WTC11 (cell line): ENCODE measurements around the gene CHST15. TPM values are rescaled to one million over a fixed set of nuclear protein-coding genes. Genes with fewer than 3 reads are reported as not detected.

ENCODE experiments used
- ATAC-seq: fragments of 200-7000 bp; cut with Tn5 transposase; 2 replicates; pipeline ENCODE4 v1.10.0; 2021; ENCODE audit warnings: mild to moderate bottlenecking, moderate library complexity
- CTCF ChIA-PET: fragments of 300-600 bp; sonication (Branson Sonifier 250); formaldehyde crosslinking; loops from one replicate; lab custom pipeline; 2021; ENCODE audit warnings: antibody characterized with exemption; lab: Charles Lee
- POLR2A ChIA-PET: fragments of 350-600 bp; sonication (Branson Sonifier 250); formaldehyde crosslinking; loops from one replicate; lab custom pipeline; 2021; ENCODE audit warnings: antibody characterized with exemption; lab: Charles Lee
- DNase-seq: peaks from one replicate; pipeline ENCODE4 v3.0.0; 2021; ENCODE audit warnings: low spot score
- H3K27ac Mint-ChIP-seq: 2 replicates; pipeline ENCODE4 v1.8.0; 2021; ENCODE audit warnings: mixed read lengths
- H3K27me3 Mint-ChIP-seq: 2 replicates; pipeline ENCODE4 v1.8.0; 2021; ENCODE audit warnings: low read depth, mild to moderate bottlenecking, moderate library complexity, mixed read lengths
- H3K36me3 Mint-ChIP-seq: 2 replicates; pipeline ENCODE4 v1.8.0; 2021; ENCODE audit warnings: mixed read lengths
- H3K4me1 Mint-ChIP-seq: 2 replicates; pipeline ENCODE4 v1.8.0; 2022; ENCODE audit warnings: mixed read lengths
- H3K4me3 Mint-ChIP-seq: 2 replicates; pipeline ENCODE4 v1.8.0; 2021; ENCODE audit warnings: mild to moderate bottlenecking, moderate library complexity, mixed read lengths
- H3K9me3 Mint-ChIP-seq: 2 replicates; pipeline ENCODE4 v1.8.0; 2021; ENCODE audit warnings: mixed read lengths
- AR ChIP-seq: fragments of 250-450 bp; sonication (Bioruptor Pico); IDR thresholded peaks from 2 replicates; pipeline ENCODE4 v1.9.0; 2021; ENCODE audit warnings: mild to moderate bottlenecking
- ELF4 ChIP-seq: sonication (generic); formaldehyde crosslinking; IDR thresholded peaks from 2 replicates; pipeline ENCODE4 v1.8.1; 2022; ENCODE audit warnings: low read depth, mild to moderate bottlenecking, moderate library complexity, missing genetic modification reagents
- ETV6 ChIP-seq: sonication (generic); formaldehyde crosslinking; IDR thresholded peaks from 2 replicates; pipeline ENCODE4 v1.8.1; 2022; ENCODE audit warnings: mild to moderate bottlenecking, missing genetic modification reagents
- GABPB1 ChIP-seq: sonication (generic); formaldehyde crosslinking; IDR thresholded peaks from 2 replicates; pipeline ENCODE4 v1.8.1; 2023; ENCODE audit warnings: mild to moderate bottlenecking, missing genetic modification reagents
- GRHL2 ChIP-seq: fragments of 250-450 bp; sonication (Bioruptor Pico); IDR thresholded peaks from 2 replicates; pipeline ENCODE4 v1.8.0; 2022; ENCODE audit warnings: mild to moderate bottlenecking, moderate library complexity; ENCODE audit not compliant: insufficient replicate concordance, severe bottlenecking
- HMGXB4 ChIP-seq: sonication (generic); formaldehyde crosslinking; IDR thresholded peaks from 2 replicates; pipeline ENCODE4 v1.8.1; 2023; ENCODE audit warnings: mild to moderate bottlenecking, moderate library complexity, missing genetic modification reagents
- NFATC4 ChIP-seq: fragments of 250-450 bp; sonication (Bioruptor Pico); IDR thresholded peaks from 2 replicates; pipeline ENCODE4 v1.9.0; 2021; ENCODE audit warnings: mild to moderate bottlenecking
- NR2C2 ChIP-seq: sonication (generic); formaldehyde crosslinking; IDR thresholded peaks from 2 replicates; pipeline ENCODE4 v1.8.0; 2022; ENCODE audit warnings: mild to moderate bottlenecking, missing genetic modification reagents
- SMAD4 ChIP-seq: sonication (generic); formaldehyde crosslinking; IDR thresholded peaks from 2 replicates; pipeline ENCODE4 v1.8.0; 2022; ENCODE audit warnings: mild to moderate bottlenecking, missing genetic modification reagents
- SP1 ChIP-seq: sonication (generic); formaldehyde crosslinking; conservative IDR thresholded peaks from 2 replicates; pipeline ENCODE4 v1.8.1; 2022; ENCODE audit warnings: missing genetic modification reagents
- TP53 ChIP-seq: sonication (generic); formaldehyde crosslinking; IDR thresholded peaks from 2 replicates; pipeline ENCODE4 v1.8.1; 2023; ENCODE audit warnings: mild to moderate bottlenecking, missing genetic modification reagents
- ZBTB21 ChIP-seq: sonication (generic); formaldehyde crosslinking; IDR thresholded peaks from 2 replicates; pipeline ENCODE4 v1.8.1; 2023; ENCODE audit warnings: mild to moderate bottlenecking, missing genetic modification reagents, borderline replicate concordance
- ZSCAN18 ChIP-seq: fragments of 250-450 bp; sonication (Bioruptor Pico); IDR thresholded peaks from 2 replicates; pipeline ENCODE4 v2.1.2; 2022; ENCODE audit warnings: mild to moderate bottlenecking, moderate library complexity
- total RNA-seq: library from RNA; stranded (reverse); gene quantifications from 3 replicates; pipeline ENCODE4 v1.2.3, GENCODE V29; 2021
- TF ChIP-seq, protein P1 (sequence below): sonication (generic); formaldehyde crosslinking; IDR thresholded peaks from 2 replicates; pipeline ENCODE4 v1.8.1; 2023; ENCODE audit warnings: mild to moderate bottlenecking, missing genetic modification reagents
- TF ChIP-seq, protein P2 (sequence below): sonication (generic); formaldehyde crosslinking; IDR thresholded peaks from 2 replicates; pipeline ENCODE4 v1.8.0; 2023; ENCODE audit warnings: missing genetic modification reagents
- TF ChIP-seq, protein P3 (sequence below): sonication (generic); formaldehyde crosslinking; IDR thresholded peaks from 2 replicates; pipeline ENCODE4 v1.8.1; 2022; ENCODE audit warnings: mild to moderate bottlenecking, missing genetic modification reagents, moderate library complexity, borderline replicate concordance
- TF ChIP-seq, protein P4 (sequence below): sonication (generic); formaldehyde crosslinking; IDR thresholded peaks from 2 replicates; pipeline ENCODE4 v1.8.0; 2022; ENCODE audit warnings: missing genetic modification reagents
- TF ChIP-seq, protein P5 (sequence below): sonication (generic); formaldehyde crosslinking; IDR thresholded peaks from 2 replicates; pipeline ENCODE4 v1.8.1; 2023; ENCODE audit warnings: mild to moderate bottlenecking, missing genetic modification reagents, moderate library complexity

Gene CHST15
- total RNA-seq, 1 experiment from 2014 or later = 10.7 TPM

DNA sequence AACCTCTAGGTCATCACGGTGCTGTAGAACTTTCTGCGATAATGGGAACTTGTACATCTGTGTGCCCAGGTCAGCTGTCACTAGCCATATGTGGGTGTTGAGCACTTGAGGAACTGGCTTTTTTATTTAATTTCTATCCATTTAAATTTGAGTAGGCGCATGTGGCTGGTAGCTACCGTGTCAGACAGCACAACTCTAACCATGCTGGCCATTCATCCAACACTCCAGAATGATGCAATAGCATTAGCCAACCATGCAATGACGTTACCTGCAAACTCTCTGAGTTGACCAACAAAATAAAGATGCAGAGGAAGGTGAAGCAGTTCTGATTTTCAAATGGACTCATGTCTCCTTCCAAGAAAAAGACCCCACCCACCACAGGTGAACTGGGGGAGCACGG lies 24.4 kb upstream of the CHST15 start:
- Mint-ChIP-seq H3K27ac (no peak overlapping the region), H3K36me3 (no peaks in the 10 kb centered on the region), H3K27me3 (no peaks in the 10 kb centered on the region), H3K9me3 (no peaks in the 10 kb centered on the region), H3K4me1 (no peaks in the 10 kb centered on the region), H3K4me3 (no peak overlapping the region)
- TF ChIP-seq SP1 (no peak), GABPB1 (CRISPR knock-in tag) (peak; percentile 92)
- CTCF ChIA-PET = interaction anchor here (1.2 kb wide), 1 partner anchor 123 kb away, joined by 4 read pairs; no protein-coding TSS in a partner anchor
- ATAC-seq = no peak
- DNase-seq = no peak
- POLR2A ChIA-PET = no interaction called here

DNA sequence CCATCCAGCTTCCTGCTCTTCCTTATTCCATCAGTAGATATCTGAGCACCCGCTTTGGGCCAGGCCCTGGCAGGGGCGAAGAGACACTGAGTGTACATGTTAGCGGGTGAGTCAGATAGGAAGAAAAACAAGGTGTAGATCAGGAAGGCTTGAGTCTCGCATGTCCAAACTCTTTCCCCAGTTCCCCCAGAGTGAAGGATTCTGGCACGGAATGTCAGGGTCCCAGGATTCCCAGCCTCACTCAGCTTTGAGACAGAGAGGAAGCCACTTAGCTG lies 24.1 kb upstream of the CHST15 start:
- Mint-ChIP-seq H3K36me3 (no peaks in the 10 kb centered on the region), H3K9me3 (no peaks in the 10 kb centered on the region), H3K27me3 (no peaks in the 10 kb centered on the region), H3K4me3 (no peak overlapping the region), H3K4me1 (no peaks in the 10 kb centered on the region), H3K27ac (no peak overlapping the region)
- POLR2A ChIA-PET = no interaction called here
- CTCF ChIA-PET = interaction anchor here (1.1 to 1.2 kb wide), 2 partner anchors 9 to 123 kb away, joined by 4 to 7 read pairs; no protein-coding TSS in a partner anchor
- ATAC-seq (no peak), DNase-seq (no peak)
- no peak for TF ChIP-seq ZBTB21 (CRISPR knock-in tag)
- TF ChIP-seq, protein P1, sequence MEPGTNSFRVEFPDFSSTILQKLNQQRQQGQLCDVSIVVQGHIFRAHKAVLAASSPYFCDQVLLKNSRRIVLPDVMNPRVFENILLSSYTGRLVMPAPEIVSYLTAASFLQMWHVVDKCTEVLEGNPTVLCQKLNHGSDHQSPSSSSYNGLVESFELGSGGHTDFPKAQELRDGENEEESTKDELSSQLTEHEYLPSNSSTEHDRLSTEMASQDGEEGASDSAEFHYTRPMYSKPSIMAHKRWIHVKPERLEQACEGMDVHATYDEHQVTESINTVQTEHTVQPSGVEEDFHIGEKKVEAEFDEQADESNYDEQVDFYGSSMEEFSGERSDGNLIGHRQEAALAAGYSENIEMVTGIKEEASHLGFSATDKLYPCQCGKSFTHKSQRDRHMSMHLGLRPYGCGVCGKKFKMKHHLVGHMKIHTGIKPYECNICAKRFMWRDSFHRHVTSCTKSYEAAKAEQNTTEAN (CRISPR knock-in tag) = no peak
- no peak for TF ChIP-seq SMAD4 (CRISPR knock-in tag)
- TF ChIP-seq ELF4 (CRISPR knock-in tag) = no peak
- TF ChIP-seq, protein P2, sequence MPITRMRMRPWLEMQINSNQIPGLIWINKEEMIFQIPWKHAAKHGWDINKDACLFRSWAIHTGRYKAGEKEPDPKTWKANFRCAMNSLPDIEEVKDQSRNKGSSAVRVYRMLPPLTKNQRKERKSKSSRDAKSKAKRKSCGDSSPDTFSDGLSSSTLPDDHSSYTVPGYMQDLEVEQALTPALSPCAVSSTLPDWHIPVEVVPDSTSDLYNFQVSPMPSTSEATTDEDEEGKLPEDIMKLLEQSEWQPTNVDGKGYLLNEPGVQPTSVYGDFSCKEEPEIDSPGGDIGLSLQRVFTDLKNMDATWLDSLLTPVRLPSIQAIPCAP = no peak
- no peak for TF ChIP-seq NR2C2 (CRISPR knock-in tag)
- no peak for TF ChIP-seq TP53 (CRISPR knock-in tag)
- no peak for TF ChIP-seq AR (CRISPR knock-in tag)
- TF ChIP-seq HMGXB4 = no peak
- TF ChIP-seq, protein P3, sequence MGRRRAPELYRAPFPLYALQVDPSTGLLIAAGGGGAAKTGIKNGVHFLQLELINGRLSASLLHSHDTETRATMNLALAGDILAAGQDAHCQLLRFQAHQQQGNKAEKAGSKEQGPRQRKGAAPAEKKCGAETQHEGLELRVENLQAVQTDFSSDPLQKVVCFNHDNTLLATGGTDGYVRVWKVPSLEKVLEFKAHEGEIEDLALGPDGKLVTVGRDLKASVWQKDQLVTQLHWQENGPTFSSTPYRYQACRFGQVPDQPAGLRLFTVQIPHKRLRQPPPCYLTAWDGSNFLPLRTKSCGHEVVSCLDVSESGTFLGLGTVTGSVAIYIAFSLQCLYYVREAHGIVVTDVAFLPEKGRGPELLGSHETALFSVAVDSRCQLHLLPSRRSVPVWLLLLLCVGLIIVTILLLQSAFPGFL = no peak
- no peak for TF ChIP-seq NFATC4 (CRISPR knock-in tag)
- TF ChIP-seq, protein P4, sequence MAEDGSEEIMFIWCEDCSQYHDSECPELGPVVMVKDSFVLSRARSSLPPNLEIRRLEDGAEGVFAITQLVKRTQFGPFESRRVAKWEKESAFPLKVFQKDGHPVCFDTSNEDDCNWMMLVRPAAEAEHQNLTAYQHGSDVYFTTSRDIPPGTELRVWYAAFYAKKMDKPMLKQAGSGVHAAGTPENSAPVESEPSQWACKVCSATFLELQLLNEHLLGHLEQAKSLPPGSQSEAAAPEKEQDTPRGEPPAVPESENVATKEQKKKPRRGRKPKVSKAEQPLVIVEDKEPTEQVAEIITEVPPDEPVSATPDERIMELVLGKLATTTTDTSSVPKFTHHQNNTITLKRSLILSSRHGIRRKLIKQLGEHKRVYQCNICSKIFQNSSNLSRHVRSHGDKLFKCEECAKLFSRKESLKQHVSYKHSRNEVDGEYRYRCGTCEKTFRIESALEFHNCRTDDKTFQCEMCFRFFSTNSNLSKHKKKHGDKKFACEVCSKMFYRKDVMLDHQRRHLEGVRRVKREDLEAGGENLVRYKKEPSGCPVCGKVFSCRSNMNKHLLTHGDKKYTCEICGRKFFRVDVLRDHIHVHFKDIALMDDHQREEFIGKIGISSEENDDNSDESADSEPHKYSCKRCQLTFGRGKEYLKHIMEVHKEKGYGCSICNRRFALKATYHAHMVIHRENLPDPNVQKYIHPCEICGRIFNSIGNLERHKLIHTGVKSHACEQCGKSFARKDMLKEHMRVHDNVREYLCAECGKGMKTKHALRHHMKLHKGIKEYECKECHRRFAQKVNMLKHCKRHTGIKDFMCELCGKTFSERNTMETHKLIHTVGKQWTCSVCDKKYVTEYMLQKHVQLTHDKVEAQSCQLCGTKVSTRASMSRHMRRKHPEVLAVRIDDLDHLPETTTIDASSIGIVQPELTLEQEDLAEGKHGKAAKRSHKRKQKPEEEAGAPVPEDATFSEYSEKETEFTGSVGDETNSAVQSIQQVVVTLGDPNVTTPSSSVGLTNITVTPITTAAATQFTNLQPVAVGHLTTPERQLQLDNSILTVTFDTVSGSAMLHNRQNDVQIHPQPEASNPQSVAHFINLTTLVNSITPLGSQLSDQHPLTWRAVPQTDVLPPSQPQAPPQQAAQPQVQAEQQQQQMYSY (CRISPR knock-in tag) = no peak
- TF ChIP-seq ZSCAN18 (CRISPR knock-in tag) = no peak
- no peak for TF ChIP-seq ETV6
- TF ChIP-seq, protein P5, sequence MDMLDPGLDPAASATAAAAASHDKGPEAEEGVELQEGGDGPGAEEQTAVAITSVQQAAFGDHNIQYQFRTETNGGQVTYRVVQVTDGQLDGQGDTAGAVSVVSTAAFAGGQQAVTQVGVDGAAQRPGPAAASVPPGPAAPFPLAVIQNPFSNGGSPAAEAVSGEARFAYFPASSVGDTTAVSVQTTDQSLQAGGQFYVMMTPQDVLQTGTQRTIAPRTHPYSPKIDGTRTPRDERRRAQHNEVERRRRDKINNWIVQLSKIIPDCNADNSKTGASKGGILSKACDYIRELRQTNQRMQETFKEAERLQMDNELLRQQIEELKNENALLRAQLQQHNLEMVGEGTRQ (CRISPR knock-in tag) = no peak
- TF ChIP-seq GRHL2 (CRISPR knock-in tag) = no peak
